Astrocyte (in vitro differentiated cells and primary cell): ENCODE measurements around the gene COL15A1.
"Not testable (repeated sequence)": the region's sequence is repeated elsewhere in the genome, so short reads cannot be mapped to it uniquely, and the experiment has no call there.

Source experiments
- CTCF ChIP-seq: IDR thresholded peaks from 2 replicates; pipeline ENCODE4 v1.5.1; 2011; ENCODE audit warnings: low read depth, mild to moderate bottlenecking, inconsistent platforms, low read length, moderate library complexity; ENCODE audit not compliant: insufficient read depth
- EZH2 ChIP-seq: IDR thresholded peaks from 2 replicates; pipeline ENCODE4 v1.6.1; 2012; ENCODE audit warnings: mild to moderate bottlenecking, low read length, inconsistent platforms; ENCODE audit not compliant: insufficient read depth

GRCh38 chr9:99010393-99010792 lies 66.7 kb downstream of the COL15A1 start:
- not testable (repeated sequence) for TF ChIP-seq CTCF, EZH2
